Heart right ventricle (tissue), 16 donors: ENCODE data around the gene FRAS1. TPM values are rescaled to one million over a fixed set of nuclear protein-coding genes. Genes with fewer than 3 reads are reported as not detected.

Experiments used
- ATAC-seq, 8 donors: fragments of 200-7000 bp; cut with Tn5 transposase; one replicate each; pipeline ENCODE4 v1.9.1; 2020; ENCODE audit warnings: mild to moderate bottlenecking in 8 of 8, moderate library complexity in 8 of 8, moderate number of reproducible peaks in 1 of 8
- DNase-seq, 2 donors: peaks; one replicate each; pipeline ENCODE4 v3.0.0-alpha.2; 2020
- H3K27ac ChIP-seq, 10 donors: fragments of 200-600 bp; sonication (generic) in 2 of 10; one replicate each; pipeline versions ENCODE4 v1.5.0 to v1.8.0; 2020 to 2022; ENCODE audit warnings: mild to moderate bottlenecking in 3 of 10
- H3K27me3 ChIP-seq, 7 donors: fragments of 200-600 bp; one replicate each; pipeline ENCODE4 v1.8.0; 2021 to 2022; ENCODE audit warnings: mild to moderate bottlenecking in 2 of 7
- H3K36me3 ChIP-seq, 9 donors: fragments of 200-600 bp; sonication (generic) in 1 of 9; one replicate each; pipeline versions ENCODE4 v1.5.0 to v1.8.0; 2020 to 2022; ENCODE audit warnings: mild to moderate bottlenecking in 2 of 9
- H3K4me1 ChIP-seq, 9 donors: fragments of 200-600 bp; sonication (generic) in 1 of 9; one replicate each; pipeline versions ENCODE4 v1.5.0 to v1.8.0; 2020 to 2022; ENCODE audit warnings: mild to moderate bottlenecking in 4 of 9
- H3K4me3 ChIP-seq, 10 donors: fragments of 200-600 bp; sonication (generic) in 2 of 10; one replicate each; pipeline versions ENCODE4 v1.5.0 to v1.8.0; 2020 to 2022; ENCODE audit warnings: mild to moderate bottlenecking in 7 of 10, moderate library complexity in 2 of 10
- H3K9me3 ChIP-seq, 11 donors: fragments of 200-600 bp in 10 of 11; sonication (generic) in 2 of 11; one replicate each; pipeline versions ENCODE4 v1.5.0 to v1.8.0; 2013 to 2022; ENCODE audit warnings: mild to moderate bottlenecking in 2 of 11, control low read depth in 1 of 11, moderate library complexity in 1 of 11
- WGBS, 2 donors: extraction: QIAGEN DNeasy Blood & Tissue Kit; methylation state at CpG; one replicate each; pipeline ENCODE4 v1.1.7; 2013; ENCODE audit warnings: inconsistent platforms in 1 of 2; 5-methylcytosine and 5-hydroxymethylcytosine counted together
- intact Hi-C, 10 donors: fragments of 100-400 bp; cut with DNase I; formaldehyde crosslinking; loops; one replicate each; pipeline versions ENCODE4 v1.11.1 to v1.14.2; 2022
- polyA plus RNA-seq, 2 donors: library from polyadenylated mRNA; stranded (reverse); fragments of 200-250 nt; gene quantifications; one replicate each; pipeline ENCODE4 v1.2.3, GENCODE V29; 2013
- total RNA-seq, 10 donors: library from RNA; stranded (reverse); fragmentation: NEBNext Ultra II Directional in 3 of 10; extraction: Animal tissue kit (Norgen Biotek cat#: 25700) in 3 of 10; gene quantifications; one replicate each; pipeline versions ENCODE4 v1.2.1 to v1.2.4, GENCODE V29; 2021 to 2023
- TF ChIP-seq, protein P1 (sequence below), 9 donors: fragments of 200-600 bp; sonication (generic) in 2 of 9; IDR thresholded peaks; one replicate each; pipeline versions ENCODE4 v1.5.0 to v1.8.0; 2021 to 2022; ENCODE audit warnings: antibody characterized with exemption in 9 of 9, mild to moderate bottlenecking in 5 of 9, moderate library complexity in 1 of 9
- donor health status: Arrhythmogenic right ventricular cardiomyopathy.
- donor health status: ischemic (EF 13 %, LVEDD 7.1; RV severe dilation, severe dysfunction).
- donor health status: healthy with polysubstance abuse.
- donor health status: DM: no; HTN: yes; CAD: no.
- donor health status: DM: no; HTN: no; CAD: no.
- donor health status: ischemic (EF 25% LVEDD 6.9; RV normal size, moderate dysfunction).
- donor health status: ischemic (EF 25% LVEDD 5.7; RV mildly dilated, moderate dysfunction).
- donor health status: healthy.
- donor health status: DM: yes; HTN: yes; CAD: no.
- donor health status: Ischemic cardiomyopathy.
- donor health status: ischemic (EF 35%, LVEDD 5.7; RV mildly dilated, moderate dysfunction).
- donor health status: nonischemic (EF 11% LVEDD 7.7; RV severe dilation, severe dysfunction).
- donor health status: DM: yes; HTN: yes; CAD: no.
- donor health status: PGD.
- donor health status: ischemic (EF 29% LVEDD 5.4; RV normal size, mild dysfunction).
- donor health status: nonischemic (EF 23%, LVEDD 6.1; RV moderate dilation, normal function).

The FRAS1 gene
- total and polyA plus RNA-seq, 12 donors = 0.93 to 6.2 (median 3.1) TPM

DNA sequence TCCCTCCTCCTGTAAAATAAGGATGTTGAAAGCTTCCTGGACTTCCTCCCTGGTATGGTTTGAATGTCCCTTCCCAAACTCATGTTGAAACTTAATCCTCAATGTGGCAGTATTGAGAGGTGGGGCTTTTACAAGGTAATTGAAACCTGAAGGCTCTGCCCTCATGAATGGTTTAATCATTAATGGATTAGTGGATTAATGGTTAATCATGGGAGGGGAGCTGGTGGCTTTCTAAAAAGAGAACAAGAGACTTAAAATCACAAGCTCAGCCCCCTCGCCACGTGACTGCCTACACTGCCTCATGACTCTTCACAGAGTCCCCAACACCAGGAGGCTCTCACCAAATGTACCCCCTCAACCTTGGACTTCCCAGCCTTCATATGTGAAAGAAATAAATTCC is 369.8 kb downstream of the FRAS1 start:
- H3K9me3 ChIP-seq = no peaks in the 10 kb centered on the region
- intact Hi-C loops = no loop called here
- DNase-seq (no peak), ATAC-seq (no peak)
- H3K27me3 ChIP-seq = no peaks in the 10 kb centered on the region
- no peak overlapping the region for H3K27ac ChIP-seq
- WGBS, 2 donors = 91 to 95% methylated on average over 2 of the region's 2 CpGs
- no peak overlapping the region for H3K4me3 ChIP-seq
- TF ChIP-seq, protein P1, sequence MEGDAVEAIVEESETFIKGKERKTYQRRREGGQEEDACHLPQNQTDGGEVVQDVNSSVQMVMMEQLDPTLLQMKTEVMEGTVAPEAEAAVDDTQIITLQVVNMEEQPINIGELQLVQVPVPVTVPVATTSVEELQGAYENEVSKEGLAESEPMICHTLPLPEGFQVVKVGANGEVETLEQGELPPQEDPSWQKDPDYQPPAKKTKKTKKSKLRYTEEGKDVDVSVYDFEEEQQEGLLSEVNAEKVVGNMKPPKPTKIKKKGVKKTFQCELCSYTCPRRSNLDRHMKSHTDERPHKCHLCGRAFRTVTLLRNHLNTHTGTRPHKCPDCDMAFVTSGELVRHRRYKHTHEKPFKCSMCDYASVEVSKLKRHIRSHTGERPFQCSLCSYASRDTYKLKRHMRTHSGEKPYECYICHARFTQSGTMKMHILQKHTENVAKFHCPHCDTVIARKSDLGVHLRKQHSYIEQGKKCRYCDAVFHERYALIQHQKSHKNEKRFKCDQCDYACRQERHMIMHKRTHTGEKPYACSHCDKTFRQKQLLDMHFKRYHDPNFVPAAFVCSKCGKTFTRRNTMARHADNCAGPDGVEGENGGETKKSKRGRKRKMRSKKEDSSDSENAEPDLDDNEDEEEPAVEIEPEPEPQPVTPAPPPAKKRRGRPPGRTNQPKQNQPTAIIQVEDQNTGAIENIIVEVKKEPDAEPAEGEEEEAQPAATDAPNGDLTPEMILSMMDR (IDR thresholded peaks at IDR 0.05) = no peak
- H3K4me1 ChIP-seq = no peaks in the 10 kb centered on the region
- H3K36me3 ChIP-seq = no peaks in the 10 kb centered on the region

DNA sequence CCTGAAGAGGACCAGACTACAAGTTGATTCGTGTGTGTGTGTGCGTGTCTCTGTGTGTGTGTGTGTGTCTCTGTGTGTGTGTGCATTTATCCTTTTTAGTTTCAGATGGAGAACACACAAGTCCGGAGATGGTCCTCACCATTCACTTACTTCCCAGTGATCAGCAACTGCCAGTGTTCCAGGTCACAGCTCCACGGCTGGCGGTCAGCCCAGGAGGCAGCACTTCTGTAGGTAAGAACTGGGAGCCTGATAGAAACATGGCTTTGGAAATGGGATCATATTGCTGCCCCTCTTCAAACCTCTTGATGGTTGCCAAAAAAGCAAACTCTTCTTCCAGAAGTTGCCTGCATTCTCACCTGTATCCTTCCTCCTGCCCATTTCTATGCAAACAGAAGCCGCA is 371.9 kb downstream of the FRAS1 start:
- ATAC-seq = no peak
- DNase-seq = no peak
- no peaks in the 10 kb centered on the region for H3K9me3 ChIP-seq
- WGBS, 2 donors = 90 to 95% methylated on average over 6 of the region's 6 CpGs
- no peak overlapping the region for H3K27ac ChIP-seq
- H3K4me1 ChIP-seq = no peaks in the 10 kb centered on the region
- TF ChIP-seq, protein P1 (IDR thresholded peaks at IDR 0.05) = no peak
- intact Hi-C loops = no loop called here
- H3K4me3 ChIP-seq = no peak overlapping the region
- H3K36me3 ChIP-seq = no peaks in the 10 kb centered on the region
- H3K27me3 ChIP-seq = no peaks in the 10 kb centered on the region

DNA sequence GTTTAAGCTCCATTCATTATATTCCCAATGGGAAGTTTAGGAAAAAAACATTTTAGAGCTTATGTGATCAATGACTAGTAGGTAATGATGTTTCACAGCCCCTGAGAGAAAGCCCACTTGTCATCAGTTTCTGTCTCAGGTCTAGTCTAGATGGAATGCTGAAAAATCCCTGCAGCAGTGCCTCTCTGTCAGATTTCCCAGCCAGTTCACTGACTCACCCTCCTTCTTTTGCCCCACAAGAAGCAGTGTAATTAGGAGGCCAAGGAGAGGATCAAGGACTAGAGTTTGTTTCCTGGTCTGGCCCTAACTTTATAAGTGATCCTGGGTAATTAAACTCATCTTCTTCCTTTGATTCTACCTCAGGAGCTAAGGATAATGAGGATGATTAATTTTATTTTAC is 375.8 kb downstream of the FRAS1 start:
- H3K9me3 ChIP-seq = no peaks in the 10 kb centered on the region
- no peaks in the 10 kb centered on the region for H3K36me3 ChIP-seq
- H3K4me1 ChIP-seq = no peaks in the 10 kb centered on the region
- TF ChIP-seq, protein P1 (IDR thresholded peaks at IDR 0.05) = no peak
- ATAC-seq (no peak), DNase-seq (no peak)
- intact Hi-C loops = no loop called here
- no peak overlapping the region for H3K4me3 ChIP-seq
- H3K27me3 ChIP-seq = no peaks in the 10 kb centered on the region
- no peak overlapping the region for H3K27ac ChIP-seq

DNA sequence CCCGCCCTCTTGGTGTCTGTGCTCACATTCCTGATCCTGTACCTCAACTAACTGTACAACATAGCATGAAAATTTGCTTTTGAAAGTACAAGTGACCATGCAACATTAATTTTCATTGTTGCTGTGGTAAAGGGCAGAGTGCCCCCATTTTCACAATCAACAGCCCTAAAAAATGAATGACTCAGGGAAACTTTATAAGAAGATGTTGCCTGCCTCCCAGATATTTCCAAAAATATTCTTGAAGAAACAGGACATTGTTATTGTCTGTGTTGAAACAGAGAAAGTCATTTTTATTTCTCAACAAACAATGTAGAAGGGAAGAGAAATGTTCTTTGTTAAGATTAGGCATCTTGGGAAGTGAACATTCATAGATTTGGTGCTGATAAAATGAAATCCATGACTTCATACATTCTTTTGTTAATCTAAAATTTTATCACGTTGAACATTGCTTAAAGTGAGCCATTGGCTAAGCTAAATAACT is 380.5 kb downstream of the FRAS1 start:
- no peaks in the 10 kb centered on the region for H3K4me1 ChIP-seq
- H3K27ac ChIP-seq = no peak overlapping the region
- no peaks in the 10 kb centered on the region for H3K9me3 ChIP-seq
- TF ChIP-seq, protein P1 (IDR thresholded peaks at IDR 0.05) = no peak
- intact Hi-C loops = no loop called here
- no peak for ATAC-seq
- WGBS, 2 donors = 67 to 77% methylated on average over 2 of the region's 2 CpGs
- no peaks in the 10 kb centered on the region for H3K27me3 ChIP-seq
- DNase-seq = no peak
- H3K36me3 ChIP-seq = no peaks in the 10 kb centered on the region
- H3K4me3 ChIP-seq = no peak overlapping the region
